GM19438 (cell line): ENCODE measurements around the gene CADM2.

Experiments
- ATAC-seq: cut with Tn5 transposase; IDR thresholded peaks from one replicate; pipeline ENCODE4 v1.9.1; 2021; ENCODE audit warnings: low read depth; ENCODE audit not compliant: unreplicated experiment

Gene CADM2

DNA sequence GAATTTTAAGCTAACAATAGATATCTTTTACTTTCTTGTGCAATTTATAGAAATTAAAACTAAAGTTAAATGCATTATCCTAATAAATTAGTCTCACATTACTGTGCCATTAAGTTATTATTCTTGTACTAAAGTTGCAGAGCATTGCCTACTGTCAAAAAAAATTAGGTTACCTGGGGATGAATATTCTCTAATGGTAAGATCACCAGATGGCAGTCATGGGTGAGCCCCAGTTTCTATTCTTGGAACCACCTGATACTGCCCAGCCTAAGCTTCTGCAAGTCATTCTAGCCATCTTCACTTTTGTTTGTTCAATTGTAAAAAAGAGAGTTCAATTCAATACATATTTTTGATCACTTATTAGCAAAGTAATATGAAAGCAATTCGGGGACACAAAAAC, 213.2 kb downstream of the CADM2 start:
- ATAC-seq: no peak

- no peak for ATAC-seq
Observed at GRCh38 chr3:85176799-85177198, 218.0 kb downstream of the CADM2 start.

- no peak for ATAC-seq
Observed at GRCh38 chr3:85182975-85183752, 224.4 kb downstream of the CADM2 start.

DNA sequence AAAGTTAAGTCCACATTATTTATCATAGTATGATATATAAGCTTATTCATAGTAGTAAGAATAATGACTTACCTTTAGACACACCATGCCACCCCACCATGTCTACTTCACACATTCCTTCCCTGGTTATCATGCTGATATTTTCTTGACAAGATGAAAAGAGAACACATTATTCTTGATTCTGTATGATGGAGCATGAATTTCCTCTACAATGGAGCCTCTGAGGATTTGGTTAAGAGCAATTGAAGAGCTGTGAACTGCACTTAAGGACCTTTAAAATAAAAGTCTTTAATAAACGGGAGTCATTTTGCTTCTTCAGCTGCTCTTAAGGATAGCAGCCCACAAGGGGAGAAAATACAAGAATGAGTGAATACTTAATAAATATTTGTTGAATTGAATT, 226.7 kb downstream of the CADM2 start:
- ATAC-seq: no peak

DNA sequence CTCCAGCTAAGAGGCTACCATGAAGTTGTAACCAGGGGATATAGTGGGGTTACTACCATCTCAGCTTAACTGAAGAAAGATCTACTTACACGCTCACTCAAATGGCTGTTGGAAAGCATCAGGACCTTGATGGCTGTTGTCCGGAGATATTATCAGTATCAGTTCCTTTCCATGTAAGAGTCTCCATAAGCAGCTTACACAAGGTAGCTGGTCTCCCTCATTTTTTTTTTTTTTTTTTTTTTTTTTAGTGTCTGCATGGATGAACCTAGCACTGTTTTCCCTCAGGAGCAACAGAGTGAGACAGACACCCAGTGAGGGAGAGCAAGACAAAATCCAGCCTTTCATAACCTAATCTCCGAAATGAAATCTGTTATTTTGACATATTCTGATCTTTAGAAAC, 230.9 kb downstream of the CADM2 start:
- no peak for ATAC-seq

- ATAC-seq: no peak
Observed at GRCh38 chr3:85193565-85193964, 234.8 kb downstream of the CADM2 start.

DNA sequence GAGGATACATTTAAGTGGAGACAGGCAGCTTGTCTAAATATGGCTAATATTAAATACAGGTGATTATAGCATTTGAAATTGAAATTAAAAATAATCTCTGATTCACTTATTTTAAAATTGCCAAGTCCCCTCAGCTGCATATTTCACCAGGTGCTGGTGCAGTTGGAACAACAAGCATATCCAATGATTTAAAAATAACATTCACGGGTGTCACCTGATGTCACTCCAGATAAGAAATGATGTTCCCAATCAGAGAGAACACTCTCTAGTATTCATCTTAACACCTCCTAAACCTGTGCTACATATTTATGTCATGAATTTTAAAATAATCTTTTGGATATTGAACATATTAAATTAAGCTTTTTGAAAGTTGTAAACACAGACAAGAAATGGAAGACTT, 249.9 kb downstream of the CADM2 start:
- no peak for ATAC-seq

GRCh38 chr3:85210540-85210939, 251.8 kb downstream of the CADM2 start:
- no peak for ATAC-seq

DNA sequence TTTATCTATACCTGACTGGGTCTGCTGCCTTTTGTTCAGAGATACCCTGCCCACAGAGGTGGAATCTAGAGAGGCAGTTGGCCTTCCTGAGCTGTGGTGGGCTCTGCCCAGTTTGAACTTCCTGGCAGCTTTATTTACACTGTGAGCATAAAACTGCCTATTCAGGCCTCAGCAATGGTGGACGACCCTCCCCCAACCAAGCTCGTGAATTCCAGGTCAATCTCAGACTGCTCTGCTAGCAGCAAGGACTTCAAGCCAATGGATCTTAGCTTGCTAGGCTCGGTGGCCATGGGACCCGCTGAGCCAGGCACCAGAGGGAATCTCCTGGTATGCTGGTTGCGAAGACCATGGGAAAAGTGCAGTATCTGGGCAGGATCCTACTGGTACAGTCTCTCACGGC, 270.2 kb downstream of the CADM2 start:
- no peak for ATAC-seq

GRCh38 chr3:85244091-85244490, 285.3 kb downstream of the CADM2 start:
- ATAC-seq: no peak

DNA sequence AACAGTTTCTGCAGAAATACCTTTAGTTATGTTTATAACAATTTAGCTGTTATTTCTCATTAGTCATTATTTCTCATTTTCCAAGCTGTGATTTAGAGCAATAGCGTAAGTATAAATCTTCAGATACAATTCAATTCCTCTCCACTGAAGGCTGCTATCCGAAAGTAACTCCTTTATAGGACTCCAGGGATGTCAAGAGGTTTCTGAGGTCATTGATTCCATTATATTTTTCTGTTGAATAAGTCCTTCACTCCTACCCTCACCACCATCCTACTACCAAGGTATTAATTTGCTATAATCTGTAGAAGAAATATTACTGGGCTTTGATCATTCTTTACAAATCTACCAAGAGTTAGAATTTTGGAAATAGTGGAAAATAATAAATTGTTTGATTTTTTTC, 285.7 kb downstream of the CADM2 start:
- no peak for ATAC-seq

GRCh38 chr3:85251766-85252165, 293.0 kb downstream of the CADM2 start:
- no peak for ATAC-seq

DNA sequence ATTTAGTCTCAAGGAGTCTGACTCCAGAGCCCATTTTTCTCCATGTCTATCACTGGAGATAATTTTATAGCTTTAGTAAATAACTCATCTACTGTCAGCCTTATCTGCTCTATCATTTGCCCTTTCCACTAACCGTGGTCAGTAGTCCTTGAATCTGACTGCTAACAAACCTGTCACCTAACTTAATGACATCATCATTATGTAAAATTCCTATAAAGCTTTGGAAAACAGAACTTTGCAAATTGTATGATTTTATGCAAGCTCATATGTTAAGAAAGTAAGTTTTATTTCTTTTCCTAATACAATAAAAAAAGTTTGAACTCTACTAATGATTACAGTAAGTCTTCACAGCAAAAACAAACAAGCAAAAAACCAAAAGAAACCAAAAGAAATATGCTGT, 293.9 kb downstream of the CADM2 start:
- no peak for ATAC-seq

DNA sequence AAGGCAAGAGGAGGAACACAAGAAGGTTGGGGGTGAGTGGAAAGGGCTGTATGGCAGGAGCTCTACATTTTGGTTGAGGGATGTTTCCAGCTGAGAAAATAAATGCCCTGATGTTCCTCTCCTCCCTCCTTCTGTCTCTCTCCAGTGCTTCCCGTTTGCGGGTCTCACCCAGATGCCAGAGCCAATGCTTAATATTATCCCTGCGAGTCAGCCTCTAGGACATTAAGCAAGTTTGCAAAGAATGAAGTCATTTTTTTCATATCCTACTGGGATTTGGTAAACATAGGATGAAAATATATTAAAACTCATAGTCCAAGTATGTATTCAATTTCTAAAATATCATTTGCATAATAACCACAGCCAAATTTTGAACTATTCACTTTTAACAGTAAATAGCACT, 295.9 kb downstream of the CADM2 start:
- ATAC-seq: no peak

DNA sequence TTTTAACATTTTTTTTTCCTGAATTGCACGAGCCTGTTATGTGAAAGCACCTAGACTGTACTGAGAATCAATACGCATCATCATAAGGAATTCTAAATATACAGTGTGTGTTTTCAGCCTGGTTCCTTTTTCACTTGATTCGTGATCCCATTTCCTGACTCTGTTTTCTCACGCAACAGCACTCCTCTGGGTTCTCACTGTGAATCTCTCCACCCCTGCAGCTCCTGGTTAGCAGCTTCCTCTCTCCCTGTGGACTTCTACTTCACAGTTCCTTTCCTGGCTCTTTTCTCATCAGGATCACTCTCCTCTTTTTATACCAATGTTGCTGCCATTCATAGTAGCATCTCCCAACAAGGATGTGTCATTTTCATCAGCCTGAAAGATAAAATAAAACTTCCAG, 297.2 kb downstream of the CADM2 start:
- ATAC-seq: no peak

DNA sequence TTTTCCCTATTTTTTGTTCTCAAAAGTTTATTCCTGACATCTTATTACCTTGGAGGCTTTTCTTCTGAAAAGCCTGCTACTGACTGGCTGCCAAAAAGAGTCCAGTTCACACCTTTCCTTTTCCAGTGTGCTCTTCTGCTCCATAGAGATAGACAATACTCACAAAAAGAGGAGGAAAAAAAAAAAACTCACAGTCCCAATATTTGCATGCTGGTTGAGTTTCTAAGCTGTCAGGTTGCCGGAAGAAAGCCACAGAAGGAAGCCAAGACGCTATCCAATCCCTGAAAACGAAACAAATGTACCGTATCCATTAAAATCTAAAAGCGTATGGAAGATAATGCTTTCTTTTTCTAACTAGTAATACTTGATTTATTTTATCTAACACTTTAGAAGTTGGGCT, 299.5 kb downstream of the CADM2 start:
- no peak for ATAC-seq

DNA sequence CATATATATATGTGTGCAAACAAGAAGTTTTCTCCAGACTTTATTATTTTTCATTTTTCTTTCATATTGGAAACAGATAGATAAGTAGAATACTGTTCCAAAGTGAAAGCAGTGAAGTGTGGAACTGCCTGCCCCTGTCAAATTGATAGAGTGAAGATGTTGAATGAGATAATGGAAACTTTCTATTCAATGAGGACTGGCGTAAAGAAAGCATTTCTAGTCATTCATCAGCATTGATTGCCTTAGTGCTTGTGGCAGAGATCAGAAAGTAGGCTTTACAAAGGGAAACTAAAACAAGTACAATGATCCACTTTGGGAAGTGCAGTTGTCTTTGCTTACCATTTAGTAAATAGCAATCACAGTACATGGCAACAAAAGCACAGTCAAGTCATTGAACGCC, 300.0 kb downstream of the CADM2 start:
- ATAC-seq: no peak

- ATAC-seq: no peak
Observed at GRCh38 chr3:85259748-85260147, 301.0 kb downstream of the CADM2 start.

DNA sequence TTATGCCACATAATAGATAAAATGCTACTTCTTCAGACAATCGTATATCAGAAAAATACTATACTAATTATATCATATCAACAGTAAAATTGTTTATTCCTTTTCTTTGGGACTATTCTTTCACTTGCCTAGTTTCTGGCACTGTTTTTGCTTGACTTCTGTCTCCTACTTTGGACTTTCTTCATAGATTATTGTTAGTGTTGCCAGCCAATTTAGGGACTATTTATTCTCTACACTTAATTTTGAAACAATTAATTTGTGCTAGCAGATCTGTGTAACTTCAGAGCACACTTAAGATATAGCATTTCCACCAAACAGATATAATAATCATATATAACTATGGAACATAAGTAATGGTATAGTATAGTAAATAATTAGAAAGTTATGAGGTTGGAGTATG, 305.6 kb downstream of the CADM2 start:
- ATAC-seq: no peak

- no peak for ATAC-seq
Observed at GRCh38 chr3:85270488-85270887, 311.7 kb downstream of the CADM2 start.

- no peak for ATAC-seq
Observed at GRCh38 chr3:85271911-85272310, 313.1 kb downstream of the CADM2 start.

DNA sequence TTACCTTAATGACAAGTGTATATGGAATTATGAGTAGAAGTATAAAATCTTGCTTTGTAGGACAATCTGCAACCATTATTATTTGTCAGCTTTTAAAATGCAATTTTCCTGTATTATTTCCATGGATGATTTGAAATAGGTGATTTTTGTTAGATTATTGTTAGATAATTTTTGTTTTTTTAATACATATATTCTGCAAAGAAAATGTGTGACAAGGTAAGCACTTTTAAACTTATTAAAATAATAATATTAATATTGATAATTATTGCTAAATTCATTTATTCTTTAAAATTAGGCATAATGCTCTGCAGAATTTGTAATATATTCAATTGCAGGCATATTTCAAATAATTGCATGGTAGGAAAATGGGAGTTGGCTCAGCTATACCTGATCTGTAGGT, 329.5 kb downstream of the CADM2 start:
- ATAC-seq: no peak

GRCh38 chr3:85297291-85297690, 338.5 kb downstream of the CADM2 start:
- no peak for ATAC-seq
